BE2C (cell line): ENCODE measurements around the gene ROBO4.

Experiments used
- DNase-seq: peaks from one replicate; pipeline ENCODE4 v3.0.0-alpha.2; 2020
- H3K27me3 ChIP-seq: fragments of 250-450 bp; sonication (Bioruptor Pico); 2 replicates; pipeline ENCODE4 v1.5.1; 2020; ENCODE audit warnings: mild to moderate bottlenecking
- H3K36me3 ChIP-seq: fragments of 250-450 bp; sonication (Bioruptor Pico); 2 replicates; pipeline ENCODE4 v1.5.1; 2020; ENCODE audit warnings: mild to moderate bottlenecking
- H3K4me1 ChIP-seq: fragments of 250-450 bp; sonication (Bioruptor Pico); 2 replicates; pipeline ENCODE4 v1.5.1; 2020
- H3K4me3 ChIP-seq: 2 replicates; pipeline ENCODE4 v1.5.1; 2011; ENCODE audit warnings: low read depth, low read length
- H3K9me3 ChIP-seq: fragments of 250-450 bp; sonication (Bioruptor Pico); 2 replicates; pipeline ENCODE4 v1.5.1; 2020
- CTCF ChIP-seq: IDR thresholded peaks from 2 replicates; pipeline ENCODE4 v1.5.1; 2012; ENCODE audit warnings: mild to moderate bottlenecking, low read depth, low read length

Gene ROBO4

GRCh38 chr11:124840666-124841065 is 57.0 kb downstream of the ROBO4 start:
- no peak for TF ChIP-seq CTCF
- H3K4me1 ChIP-seq = no peaks in the 10 kb centered on the region
- no peak overlapping the region for H3K4me3 ChIP-seq
- H3K9me3 ChIP-seq = no peaks in the 10 kb centered on the region
- no peaks in the 10 kb centered on the region for H3K36me3 ChIP-seq
- H3K27me3 ChIP-seq = peaks cover 97% of the 10 kb centered on the region
- no peak for DNase-seq

- Histone ChIP-seq H3K36me3 (no peaks in the 10 kb centered on the region), H3K4me3 (no peak overlapping the region), H3K27me3 (peaks cover 95% of the 10 kb centered on the region), H3K4me1 (no peaks in the 10 kb centered on the region), H3K9me3 (no peaks in the 10 kb centered on the region)
- no peak for DNase-seq
- no peak for TF ChIP-seq CTCF
These were observed 57.6 kb downstream of the ROBO4 start for GRCh38 chr11:124839972-124840621.

- no peaks in the 10 kb centered on the region for H3K36me3 ChIP-seq
- no peaks in the 10 kb centered on the region for H3K4me1 ChIP-seq
- peak; percentile 13 for DNase-seq
- H3K9me3 ChIP-seq = no peaks in the 10 kb centered on the region
- TF ChIP-seq CTCF = no peak
- H3K4me3 ChIP-seq = peak overlapping the region; percentile 14
- peaks cover 87% of the 10 kb centered on the region for H3K27me3 ChIP-seq
These were observed 58.3 kb downstream of the ROBO4 start for GRCh38 chr11:124839128-124839971.

GRCh38 chr11:124838805-124839127 is 58.9 kb downstream of the ROBO4 start:
- Histone ChIP-seq H3K27me3 (peaks cover 85% of the 10 kb centered on the region), H3K4me3 (no peak overlapping the region)
- no peak for TF ChIP-seq CTCF

GRCh38 chr11:124837491-124837856 is 60.2 kb downstream of the ROBO4 start:
- DNase-seq = peak; percentile 36
- peak; percentile 69 for TF ChIP-seq CTCF
- Histone ChIP-seq H3K36me3 (no peaks in the 10 kb centered on the region), H3K27me3 (peaks cover 75% of the 10 kb centered on the region), H3K4me3 (no peak overlapping the region), H3K4me1 (no peaks in the 10 kb centered on the region), H3K9me3 (no peaks in the 10 kb centered on the region)

More at GRCh38 chr11:124838805-124839127, 58.9 kb downstream of the ROBO4 start:
- no peaks in the 10 kb centered on the region for H3K36me3 ChIP-seq
- H3K9me3 ChIP-seq = no peaks in the 10 kb centered on the region
- DNase-seq = no peak
- H3K4me1 ChIP-seq = no peaks in the 10 kb centered on the region

GRCh38 chr11:124835918-124836317 is 61.7 kb downstream of the ROBO4 start:
- no peak for DNase-seq
- Histone ChIP-seq H3K9me3 (no peaks in the 10 kb centered on the region), H3K4me1 (no peaks in the 10 kb centered on the region), H3K4me3 (no peak overlapping the region), H3K36me3 (no peaks in the 10 kb centered on the region), H3K27me3 (peaks cover 59% of the 10 kb centered on the region)
- no peak for TF ChIP-seq CTCF
